IMR-90 (cell line): ENCODE measurements around the gene NCKAP5.

ENCODE experiments used
- CTCF ChIP-seq: conservative IDR thresholded peaks from 2 replicates; pipeline ENCODE4 v1.5.1; 2012; ENCODE audit warnings: mild to moderate bottlenecking, low read depth, low read length, improper control_type of control experiment
- ELK1 ChIP-seq: fragments of 150-350 bp; IDR thresholded peaks from 2 replicates; pipeline ENCODE4 v1.6.1; 2016; ENCODE audit warnings: low read depth, mild to moderate bottlenecking, low read length, moderate library complexity, borderline replicate concordance
- MAFK ChIP-seq: IDR thresholded peaks from 2 replicates; pipeline ENCODE4 v1.6.1; 2012; ENCODE audit warnings: low read depth, low read length, improper control_type of control experiment
- MXI1 ChIP-seq: IDR thresholded peaks from 2 replicates; pipeline ENCODE4 v1.6.1; 2012; ENCODE audit warnings: low read depth, mild to moderate bottlenecking, low read length, moderate library complexity, borderline replicate concordance
- POLR2A ChIP-seq: IDR thresholded peaks from 2 replicates; pipeline ENCODE4 v1.6.1; 2012; ENCODE audit warnings: mild to moderate bottlenecking, low read depth, low read length
- RAD21 ChIP-seq: IDR thresholded peaks from 2 replicates; pipeline ENCODE4 v1.6.1; 2012; ENCODE audit warnings: low read length, improper control_type of control experiment
- SMC3 ChIP-seq: fragments of 150-350 bp; IDR thresholded peaks from 2 replicates; pipeline ENCODE4 v1.6.1; 2016; ENCODE audit warnings: low read depth, mild to moderate bottlenecking, antibody characterized with exemption, low read length, moderate library complexity
- USF2 ChIP-seq: fragments of 150-350 bp; IDR thresholded peaks from 2 replicates; pipeline ENCODE4 v1.6.1; 2017; ENCODE audit warnings: mild to moderate bottlenecking, antibody characterized with exemption, low read length, low read depth

GRCh38 chr2:132654335-132654734 is 913.9 kb downstream of the NCKAP5 start:
- TF ChIP-seq POLR2A = no peak
- no peak for TF ChIP-seq ELK1
- TF ChIP-seq MAFK = no peak
- no peak for TF ChIP-seq CTCF
- TF ChIP-seq USF2 = no peak
- no peak for TF ChIP-seq RAD21
- no peak for TF ChIP-seq SMC3
- no peak for TF ChIP-seq MXI1
